Endothelial cell (in vitro differentiated cells): Measurements from ENCODE around the gene TK1. TPM values are rescaled to one million over a fixed set of nuclear protein-coding genes. Genes with fewer than 3 reads are reported as not detected.

ENCODE experiments used
- DNase-seq: peaks from one replicate; pipeline ENCODE4 v3.0.0; 2021; ENCODE audit warnings: low spot score
- H3K27ac Mint-ChIP-seq: one replicate; pipeline ENCODE4 v1.8.0; 2021; ENCODE audit warnings: mixed read lengths, inconsistent platforms; ENCODE audit not compliant: unreplicated experiment
- H3K27me3 Mint-ChIP-seq: one replicate; pipeline ENCODE4 v1.8.0; 2021; ENCODE audit warnings: mild to moderate bottlenecking, moderate library complexity, mixed read lengths, inconsistent platforms; ENCODE audit not compliant: unreplicated experiment
- H3K36me3 Mint-ChIP-seq: one replicate; pipeline ENCODE4 v1.8.0; 2021; ENCODE audit warnings: mild to moderate bottlenecking, low read depth, mixed read lengths, inconsistent platforms; ENCODE audit not compliant: unreplicated experiment
- H3K4me1 Mint-ChIP-seq: one replicate; pipeline ENCODE4 v1.8.0; 2021; ENCODE audit warnings: mild to moderate bottlenecking, mixed read lengths, inconsistent platforms; ENCODE audit not compliant: unreplicated experiment
- H3K4me3 Mint-ChIP-seq: one replicate; pipeline ENCODE4 v1.8.0; 2021; ENCODE audit warnings: mild to moderate bottlenecking, mixed read lengths, inconsistent platforms; ENCODE audit not compliant: unreplicated experiment
- H3K9me3 Mint-ChIP-seq: one replicate; pipeline ENCODE4 v1.8.0; 2021; ENCODE audit warnings: mixed read lengths, inconsistent platforms; ENCODE audit not compliant: unreplicated experiment
- CTCF ChIP-seq: fragments of 200-600 bp; sonication (generic); IDR thresholded peaks from one replicate; pipeline ENCODE4 v1.5.0; 2021; ENCODE audit warnings: antibody characterized with exemption; ENCODE audit not compliant: unreplicated experiment
- total RNA-seq: library from RNA; stranded (reverse); fragmentation: NEBNext Ultra II Directional; extraction: Animal tissue kit (Norgen Biotek cat#: 25700); gene quantifications from one replicate; pipeline ENCODE4 v1.2.1, GENCODE V29; 2021; ENCODE audit not compliant: unreplicated experiment

Gene TK1
- total RNA-seq, 1 donor from 2014 or later, result 23.8 TPM

GRCh38 chr17:78232859-78233173 lies 46.0 kb upstream of the TK1 start:
- H3K27ac Mint-ChIP-seq, result peak overlapping the region; percentile 61
- no peak for TF ChIP-seq CTCF
- DNase-seq, result no peak

GRCh38 chr17:78231991-78232858 lies 45.4 kb upstream of the TK1 start:
- peak; percentile 51 for DNase-seq

More at GRCh38 chr17:78232859-78233173, 46.0 kb upstream of the TK1 start:
- H3K36me3 Mint-ChIP-seq, result peaks cover 4% of the 10 kb centered on the region
- H3K4me3 Mint-ChIP-seq, result peak overlapping the region; percentile 89
- H3K9me3 Mint-ChIP-seq, result no peaks in the 10 kb centered on the region
- H3K27me3 Mint-ChIP-seq, result peaks cover 13% of the 10 kb centered on the region
- peaks cover 15% of the 10 kb centered on the region for H3K4me1 Mint-ChIP-seq

GRCh38 chr17:78230996-78231935 lies 44.4 kb upstream of the TK1 start, which contains the start of gene TMEM235:
Gene TMEM235 (plus strand): TSS chr17:78231631. CDS start chr17:78232024, 393 bp downstream.
- Mint-ChIP-seq H3K9me3 (no peaks in the 10 kb centered on the region), H3K27me3 (peaks cover 16% of the 10 kb centered on the region), H3K4me1 (peaks cover 31% of the 10 kb centered on the region), H3K4me3 (peak within 1 kb of the TSS; percentile 89), H3K36me3 (peaks cover 4% of the 10 kb centered on the region), H3K27ac (no peak within 1 kb of the TSS)
- no peak for TF ChIP-seq CTCF
- DNase-seq, result no peak

More at GRCh38 chr17:78231991-78232858, 45.4 kb upstream of the TK1 start:
- no peak overlapping the region for H3K27ac Mint-ChIP-seq
- peak overlapping the region; percentile 89 for H3K4me3 Mint-ChIP-seq
- H3K36me3 Mint-ChIP-seq, result peaks cover 4% of the 10 kb centered on the region
- peaks cover 21% of the 10 kb centered on the region for H3K4me1 Mint-ChIP-seq
- H3K27me3 Mint-ChIP-seq, result peaks cover 15% of the 10 kb centered on the region
- no peak for TF ChIP-seq CTCF
- no peaks in the 10 kb centered on the region for H3K9me3 Mint-ChIP-seq

GRCh38 chr17:78230252-78230962 lies 43.6 kb upstream of the TK1 start:
- H3K4me3 Mint-ChIP-seq, result no peak overlapping the region
- no peak for TF ChIP-seq CTCF
- no peaks in the 10 kb centered on the region for H3K9me3 Mint-ChIP-seq
- H3K36me3 Mint-ChIP-seq, result peaks cover 4% of the 10 kb centered on the region
- H3K4me1 Mint-ChIP-seq, result peaks cover 39% of the 10 kb centered on the region
- no peak overlapping the region for H3K27ac Mint-ChIP-seq
- DNase-seq, result no peak
- H3K27me3 Mint-ChIP-seq, result peaks cover 16% of the 10 kb centered on the region
